HG03108 (cell line): ENCODE measurements around the gene SLC30A2.

Source experiments
- ATAC-seq: cut with Tn5 transposase; IDR thresholded peaks from one replicate; pipeline ENCODE4 v1.9.1; 2021; ENCODE audit warnings: moderate library complexity; ENCODE audit not compliant: unreplicated experiment

SLC30A2 gene

GRCh38 chr1:26070296-26070962, 24.5 kb upstream of the SLC30A2 start:
- ATAC-seq = no peak

- no peak for ATAC-seq
These were observed 24.0 kb upstream of the SLC30A2 start for GRCh38 chr1:26069941-26070295.

DNA sequence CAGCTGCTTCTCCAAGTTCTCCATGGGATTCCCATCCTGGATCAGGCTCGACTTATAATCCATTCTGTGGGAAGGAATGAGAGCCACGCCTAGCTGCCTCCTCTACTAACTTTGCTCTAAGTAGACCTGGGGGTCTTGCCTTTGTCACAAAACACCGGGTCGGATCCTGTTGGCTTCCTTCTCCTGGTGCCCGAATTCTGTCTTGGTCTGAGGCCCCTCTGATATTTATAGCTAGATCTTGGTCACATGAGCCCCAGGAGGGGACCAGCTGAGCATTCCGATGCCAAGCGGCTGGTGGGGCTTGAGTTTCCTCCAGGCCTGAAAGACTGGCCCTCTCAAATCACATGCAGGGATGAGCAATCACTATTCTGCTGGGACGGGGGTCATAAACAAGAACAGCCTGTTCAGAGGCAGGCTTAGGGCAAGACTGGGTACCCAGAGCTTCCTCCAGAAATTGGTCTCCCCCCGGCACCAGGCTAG, 21.6 kb upstream of the SLC30A2 start, which contains the start of gene TRIM63:
Gene TRIM63 (minus strand): TSS at position 199 of the 480 bp plus-strand sequence. CDS start 136 bp downstream, at position 63.
- no peak for ATAC-seq

DNA sequence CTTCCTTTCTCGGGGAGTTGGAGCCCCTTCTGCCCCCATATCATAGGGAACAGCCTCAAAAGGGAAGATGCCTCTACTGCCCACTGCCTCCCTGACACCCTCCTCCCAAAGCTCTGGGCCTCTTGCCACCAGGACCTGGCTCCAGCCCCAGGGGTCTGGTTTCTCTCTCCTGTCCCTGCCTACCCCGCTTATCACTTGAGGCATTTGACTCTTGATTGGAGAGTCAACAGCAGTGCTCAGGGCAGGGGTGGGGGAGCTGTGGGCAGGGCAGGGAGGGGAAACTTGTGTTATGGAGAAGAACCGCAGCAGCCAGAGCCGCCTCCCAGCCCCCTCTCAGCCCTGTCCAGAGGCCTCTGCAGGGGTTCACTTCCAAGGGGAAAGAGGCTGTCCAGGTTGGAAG, 20.9 kb upstream of the SLC30A2 start:
- ATAC-seq = no peak

DNA sequence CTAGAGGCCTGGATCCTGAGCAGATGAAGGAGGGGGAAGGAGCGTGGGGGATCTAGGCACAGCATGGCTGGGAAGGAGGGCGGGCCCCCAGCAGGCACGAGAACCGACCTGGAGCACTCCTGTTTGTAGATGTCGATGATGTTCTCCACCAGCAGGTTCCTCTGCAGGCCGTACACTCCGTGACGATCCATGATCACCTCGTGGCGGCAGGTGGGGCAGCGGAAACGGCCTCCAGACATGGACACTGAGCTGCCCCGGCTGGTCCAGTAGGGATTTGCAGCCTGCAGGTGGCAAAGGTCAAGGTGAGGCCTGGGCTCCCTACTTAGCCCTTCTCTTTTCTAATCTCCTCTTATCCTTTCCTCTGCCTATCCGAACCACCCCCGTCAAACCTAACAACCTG, 20.2 kb upstream of the SLC30A2 start:
- ATAC-seq = no peak

- no peak for ATAC-seq
These were observed 18.6 kb upstream of the SLC30A2 start for GRCh38 chr1:26064553-26064952.

- no peak for ATAC-seq
These were observed 15.1 kb upstream of the SLC30A2 start for GRCh38 chr1:26060832-26061574.

- ATAC-seq = no peak
These were observed 14.0 kb upstream of the SLC30A2 start for GRCh38 chr1:26059906-26060305.

DNA sequence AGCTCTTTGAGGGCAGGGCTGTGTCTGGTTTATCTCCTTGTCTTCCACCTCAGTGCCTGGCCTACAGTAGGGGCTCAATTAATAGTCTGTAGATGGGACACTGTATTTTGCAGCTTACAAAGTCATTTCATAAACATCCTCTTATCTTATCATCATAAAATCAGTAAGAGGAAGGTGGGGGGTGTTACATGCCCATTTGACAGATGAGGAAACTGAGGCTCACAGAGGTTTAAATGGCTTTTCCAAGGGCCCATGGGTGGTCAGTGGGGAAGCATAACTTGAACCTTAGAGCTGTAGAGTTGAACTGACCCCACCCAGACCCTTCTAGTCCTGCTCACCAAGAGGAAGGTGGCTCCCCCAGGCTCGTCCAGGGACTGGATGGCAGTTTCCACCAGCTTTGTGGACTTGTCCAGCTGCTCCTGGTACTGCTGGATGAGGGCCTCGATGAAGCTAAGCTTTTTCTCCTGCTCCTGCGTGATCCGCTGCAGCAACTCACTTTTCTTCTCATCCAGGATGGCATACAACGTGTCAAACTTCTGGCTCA, 12.2 kb upstream of the SLC30A2 start:
- no peak for ATAC-seq

GRCh38 chr1:26057189-26057588, 11.3 kb upstream of the SLC30A2 start:
- ATAC-seq = no peak

GRCh38 chr1:26055041-26055440, 9.1 kb upstream of the SLC30A2 start:
- ATAC-seq = no peak

GRCh38 chr1:26053718-26054560, 8.0 kb upstream of the SLC30A2 start:
- no peak for ATAC-seq

DNA sequence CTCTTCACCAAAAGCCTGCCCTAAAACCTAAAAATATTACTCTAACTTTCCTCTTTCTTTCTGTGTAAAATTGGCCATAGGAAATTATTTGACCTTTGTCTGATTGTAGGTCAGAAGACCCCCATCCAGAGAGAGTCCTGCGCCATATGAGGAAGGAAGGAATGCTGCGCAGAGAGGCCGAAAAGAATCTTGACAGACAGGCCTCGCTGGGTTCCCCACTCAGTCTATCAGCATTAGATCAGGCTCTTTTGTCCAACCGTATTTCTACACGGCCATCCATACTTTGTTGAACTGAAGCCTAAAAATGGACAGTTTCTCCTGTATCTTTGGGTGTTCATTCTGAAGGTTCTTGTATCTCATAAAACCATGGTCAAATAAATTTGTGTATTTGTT, 4.3 kb upstream of the SLC30A2 start:
- ATAC-seq = no peak

DNA sequence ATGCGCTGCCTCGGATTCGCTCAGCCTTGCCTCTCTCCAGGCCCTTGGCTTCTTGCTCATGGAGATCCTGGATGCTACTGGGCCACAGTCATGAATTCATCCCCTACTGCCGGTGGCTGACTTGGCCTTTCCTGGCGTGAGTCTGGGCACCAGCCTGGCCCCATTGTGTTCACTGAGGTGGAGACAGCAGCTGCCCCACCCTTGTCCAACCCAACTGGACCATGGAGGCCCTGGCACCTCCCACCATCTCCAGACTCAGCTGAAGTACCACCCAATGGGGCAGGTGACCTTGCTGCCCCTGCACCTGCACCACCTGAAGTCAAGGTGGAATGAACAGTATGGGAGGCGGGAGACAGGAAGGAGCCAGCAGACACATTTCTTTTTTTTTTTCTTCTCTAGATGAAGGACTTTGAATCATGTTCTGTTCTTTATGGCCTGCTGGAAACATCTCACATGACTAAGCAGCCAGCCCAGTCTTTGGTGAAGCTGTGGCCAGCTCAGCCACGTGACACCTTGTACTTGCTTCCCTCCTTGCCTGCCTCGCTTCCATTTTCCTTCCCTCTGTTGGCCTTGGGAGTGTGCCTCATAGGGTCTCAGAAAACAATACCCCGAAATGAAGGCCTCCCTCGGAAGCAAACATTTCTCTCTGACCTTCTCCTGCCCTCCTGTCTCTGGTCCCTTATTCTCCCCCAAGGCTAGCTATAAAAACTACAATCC, 3.8 kb upstream of the SLC30A2 start:
- no peak for ATAC-seq

GRCh38 chr1:26047278-26047874, 1.5 kb upstream of the SLC30A2 start:
- ATAC-seq = no peak

GRCh38 chr1:26046246-26047095, 553 bp upstream of the SLC30A2 start:
- no peak for ATAC-seq

DNA sequence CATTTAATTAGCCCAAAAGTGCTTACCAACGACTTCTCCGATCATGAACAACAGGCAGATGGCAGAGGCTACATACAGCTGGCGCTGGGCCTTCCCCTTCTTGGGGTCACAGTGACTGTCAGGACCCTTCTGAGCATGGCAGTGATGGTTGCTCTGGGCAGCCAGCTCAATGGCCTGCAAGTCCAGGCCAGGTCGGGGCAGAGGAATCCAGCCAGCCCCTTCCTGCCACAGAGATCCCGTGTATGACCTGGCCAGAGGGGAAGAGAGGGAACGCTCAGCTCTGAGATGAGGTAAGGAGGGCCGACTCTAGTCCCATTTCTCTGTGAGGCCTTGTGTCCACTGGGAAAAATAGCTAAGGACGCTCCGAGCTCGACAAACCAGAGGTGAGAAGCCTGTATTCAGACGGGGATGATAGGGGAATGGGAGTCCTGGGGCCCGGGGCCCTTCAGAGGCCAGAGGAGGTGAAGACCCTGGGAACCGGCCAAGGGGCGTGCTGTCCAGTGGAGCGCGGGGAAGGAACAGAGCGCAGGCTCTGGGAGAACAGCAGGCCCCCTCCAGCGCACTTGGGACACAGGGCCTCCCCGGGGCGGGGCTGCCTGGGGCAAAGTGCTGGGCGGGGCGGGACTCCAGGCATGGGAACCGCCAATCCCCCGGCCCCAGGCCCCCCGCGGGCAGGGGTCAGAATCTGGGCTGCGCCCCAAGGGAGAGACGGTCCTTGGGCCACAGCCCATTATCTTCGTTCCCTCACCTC, 772 bp downstream of the SLC30A2 start:
- ATAC-seq = no peak

GRCh38 chr1:26044414-26044813, 1.5 kb downstream of the SLC30A2 start:
- ATAC-seq = no peak

DNA sequence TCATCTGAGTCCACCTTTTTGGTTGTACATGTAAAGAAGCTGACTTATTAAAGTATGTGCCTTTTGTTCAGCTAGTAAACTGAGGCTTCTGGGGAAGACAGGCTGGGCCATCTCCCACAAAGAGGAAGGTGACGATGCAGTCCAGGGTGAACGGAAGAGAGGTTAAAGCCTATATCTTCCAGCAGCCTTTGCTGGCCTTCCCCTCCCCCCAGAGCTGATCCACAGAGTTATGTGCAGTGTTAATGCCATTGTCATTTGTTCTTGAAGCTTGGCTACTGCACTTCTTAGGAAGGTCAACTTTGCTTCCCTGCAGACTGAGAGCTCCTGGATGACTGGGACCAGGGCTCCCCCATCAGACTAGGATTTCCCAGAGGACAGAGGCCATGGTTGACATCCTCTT, 2.2 kb downstream of the SLC30A2 start:
- no peak for ATAC-seq
